ENCODE results near the gene LMO1. TPM values are rescaled to one million over a fixed set of nuclear protein-coding genes. Genes with fewer than 3 reads are reported as not detected.

Gene LMO1
- total RNA-seq, 1 experiment from 2014 or later, result not detected

DNA sequence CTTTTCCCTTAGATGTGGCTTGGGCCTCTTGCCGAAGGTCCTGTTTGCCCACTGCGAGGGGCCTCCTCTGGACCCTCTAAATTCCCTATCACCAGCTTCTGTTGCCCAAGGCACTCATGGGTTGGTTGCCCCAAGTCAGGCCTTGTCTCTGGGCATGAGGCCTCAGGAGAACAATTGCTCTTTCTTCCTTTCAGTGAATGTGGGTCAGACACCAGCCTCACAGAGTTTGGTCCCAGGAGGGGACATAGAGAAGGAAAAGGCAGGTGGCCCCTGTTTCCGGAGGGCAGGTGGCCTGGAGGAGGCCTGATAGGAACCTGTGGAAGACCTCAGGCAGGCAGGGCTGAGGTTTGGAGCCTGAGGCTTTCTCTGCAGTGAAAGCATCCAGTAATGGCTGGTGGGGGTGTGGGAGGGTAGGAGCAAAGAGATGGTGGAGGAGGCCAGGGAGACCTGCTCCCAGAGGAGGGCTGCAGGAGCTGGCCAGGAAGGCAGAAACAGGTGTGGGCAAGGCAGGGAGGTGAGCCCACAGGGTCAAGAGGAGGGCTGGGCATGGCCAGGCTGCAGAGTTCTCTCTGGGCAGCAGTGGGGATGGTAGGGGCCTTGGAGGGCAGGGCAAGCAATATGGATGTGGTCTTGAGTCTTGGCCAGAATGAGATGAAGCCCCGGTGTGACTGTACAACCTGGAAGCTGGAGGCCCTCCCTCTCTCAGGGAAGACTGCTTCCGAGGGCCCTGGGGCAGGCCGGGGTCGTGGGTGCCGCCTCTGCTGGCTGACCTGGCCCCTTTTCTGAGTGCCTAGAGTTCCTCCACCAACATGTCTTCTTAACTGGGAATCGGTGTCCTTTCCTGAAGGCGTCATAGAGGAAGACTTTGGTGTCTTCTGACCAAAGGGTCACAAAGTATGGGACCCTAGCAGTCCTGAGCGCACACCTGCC is 28.0 kb upstream of the LMO1 start:
- H3K36me3 ChIP-seq, result no peaks in the 10 kb centered on the region
- no peak overlapping the region for H3K4me3 ChIP-seq
- no peaks in the 10 kb centered on the region for H3K27me3 ChIP-seq
- no peak for DNase-seq
- no peaks in the 10 kb centered on the region for H3K9me3 ChIP-seq

DNA sequence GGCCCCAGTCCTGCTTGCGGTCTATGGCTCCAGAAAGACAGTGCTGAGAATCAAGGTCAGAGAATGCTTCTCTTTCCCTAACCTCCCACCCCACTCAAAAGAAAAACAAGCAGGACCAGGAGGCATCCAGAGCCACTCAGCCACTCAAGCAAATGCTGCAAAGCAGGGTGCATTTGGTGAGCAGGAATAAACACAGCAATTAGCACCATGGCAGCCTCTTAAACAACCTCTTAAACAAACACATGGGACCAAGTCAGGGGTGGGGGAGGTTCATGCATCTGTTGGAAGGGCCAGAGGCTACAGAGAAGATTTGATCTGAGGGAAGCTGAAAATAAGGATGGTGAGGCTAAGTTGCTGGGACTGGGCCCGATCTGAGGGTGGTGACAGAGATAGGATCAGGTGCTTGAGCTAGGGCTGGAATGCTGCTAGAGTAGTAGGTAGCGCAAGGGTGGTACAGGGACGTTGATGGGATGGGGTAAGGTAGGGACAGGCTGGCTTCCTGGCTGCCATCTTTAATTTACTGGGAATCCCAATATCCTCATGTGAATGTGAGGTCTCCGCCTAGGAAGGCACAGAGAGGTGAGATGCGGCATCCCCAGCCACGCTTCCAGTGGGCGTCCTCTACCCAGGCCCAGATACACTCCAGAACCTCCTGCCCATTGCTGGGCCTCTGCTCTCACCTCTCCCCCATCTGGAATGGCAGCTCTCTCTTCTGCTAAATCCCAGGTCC is 26.6 kb upstream of the LMO1 start:
- Histone ChIP-seq H3K9me3 (no peaks in the 10 kb centered on the region), H3K4me3 (no peak overlapping the region), H3K36me3 (no peaks in the 10 kb centered on the region), H3K27me3 (no peaks in the 10 kb centered on the region)
- DNase-seq, result no peak

DNA sequence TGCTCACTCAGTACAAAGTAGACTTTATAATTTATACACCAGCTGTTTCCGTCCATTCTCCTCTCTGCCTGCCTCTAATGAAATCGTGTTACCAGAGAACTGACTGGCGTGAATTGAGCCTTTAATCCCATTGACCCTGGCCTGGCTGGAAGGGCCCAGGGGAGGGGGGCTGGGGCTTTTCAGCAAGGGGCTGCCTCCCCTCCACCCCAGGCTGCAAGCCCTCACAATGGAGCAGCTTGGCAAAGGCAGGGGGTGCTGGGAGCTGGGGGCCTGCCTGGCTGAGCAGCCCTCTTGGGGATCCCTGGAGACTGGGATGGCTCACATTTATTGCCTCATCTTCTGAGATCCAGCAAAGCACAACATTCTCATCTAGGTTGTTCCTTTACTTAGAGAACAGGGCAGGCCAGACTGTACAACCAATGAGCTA is 25.8 kb upstream of the LMO1 start:
- Histone ChIP-seq H3K36me3 (no peaks in the 10 kb centered on the region), H3K27me3 (no peaks in the 10 kb centered on the region), H3K4me3 (no peak overlapping the region), H3K9me3 (no peaks in the 10 kb centered on the region)
- no peak for DNase-seq

DNA sequence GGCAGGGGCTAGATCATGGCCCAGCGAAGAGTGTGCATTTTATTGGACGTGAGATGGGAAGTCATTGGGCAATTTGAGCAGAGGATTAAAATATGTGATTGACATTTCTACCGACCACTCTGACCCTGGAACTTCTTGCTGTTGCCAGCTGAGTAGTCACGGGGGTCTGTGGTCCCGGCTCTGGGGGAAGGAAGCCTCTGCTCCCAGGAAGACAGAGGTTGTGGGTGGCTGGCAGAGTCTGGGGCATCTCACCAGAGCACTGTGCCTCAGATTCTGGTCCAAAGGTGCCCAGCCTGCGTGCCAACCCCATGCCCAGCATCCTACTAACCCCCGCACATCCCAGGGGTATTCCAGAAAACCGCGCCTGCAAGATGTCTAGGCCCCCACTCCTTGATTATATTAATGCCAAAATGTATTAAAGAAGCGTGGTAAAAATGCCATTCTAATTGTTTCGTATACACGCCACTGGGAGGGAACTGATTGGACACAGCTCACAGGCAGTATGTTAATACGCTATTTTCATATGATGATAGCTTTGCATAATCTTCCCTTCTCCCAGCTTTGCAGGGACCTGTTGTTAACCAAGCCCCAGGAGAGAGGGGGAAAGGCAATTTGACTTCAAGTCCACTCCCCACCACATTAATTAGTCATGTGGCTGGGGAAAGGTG is 25.3 kb upstream of the LMO1 start:
- H3K4me3 ChIP-seq, result no peak overlapping the region
- H3K27me3 ChIP-seq, result no peaks in the 10 kb centered on the region
- no peaks in the 10 kb centered on the region for H3K9me3 ChIP-seq
- DNase-seq, result no peak
- H3K36me3 ChIP-seq, result no peaks in the 10 kb centered on the region

DNA sequence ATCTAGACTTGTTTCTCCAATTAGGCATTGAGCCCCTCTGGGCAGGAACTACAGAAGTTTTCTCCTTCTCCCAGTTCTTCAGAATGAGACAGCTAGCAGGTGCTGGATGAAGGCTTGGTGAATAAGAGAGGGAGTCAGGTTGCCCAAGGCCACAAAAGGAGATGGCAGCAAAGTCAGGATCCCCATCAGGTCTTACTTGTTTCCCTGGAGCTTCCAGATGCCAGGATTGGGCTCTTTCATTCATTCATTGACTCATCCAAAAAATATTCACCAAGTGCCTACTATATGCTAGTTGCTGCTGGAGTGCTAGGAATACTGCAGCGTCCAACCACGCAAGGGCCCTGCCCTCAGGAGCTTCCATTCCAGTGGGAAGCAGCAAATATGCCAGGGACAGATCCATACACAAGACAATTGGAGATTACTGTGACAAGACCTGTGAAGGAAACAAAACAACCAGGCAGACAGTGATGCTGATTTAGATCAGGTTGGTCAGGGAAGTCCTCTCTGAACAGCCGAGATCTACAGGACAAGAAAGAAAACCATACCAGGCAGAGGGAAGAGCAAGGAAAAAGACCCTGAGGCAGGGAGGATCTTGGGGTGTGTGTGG is 24.6 kb upstream of the LMO1 start:
- H3K9me3 ChIP-seq, result no peaks in the 10 kb centered on the region
- H3K4me3 ChIP-seq, result no peak overlapping the region
- H3K36me3 ChIP-seq, result no peaks in the 10 kb centered on the region
- DNase-seq, result no peak
- no peaks in the 10 kb centered on the region for H3K27me3 ChIP-seq

DNA sequence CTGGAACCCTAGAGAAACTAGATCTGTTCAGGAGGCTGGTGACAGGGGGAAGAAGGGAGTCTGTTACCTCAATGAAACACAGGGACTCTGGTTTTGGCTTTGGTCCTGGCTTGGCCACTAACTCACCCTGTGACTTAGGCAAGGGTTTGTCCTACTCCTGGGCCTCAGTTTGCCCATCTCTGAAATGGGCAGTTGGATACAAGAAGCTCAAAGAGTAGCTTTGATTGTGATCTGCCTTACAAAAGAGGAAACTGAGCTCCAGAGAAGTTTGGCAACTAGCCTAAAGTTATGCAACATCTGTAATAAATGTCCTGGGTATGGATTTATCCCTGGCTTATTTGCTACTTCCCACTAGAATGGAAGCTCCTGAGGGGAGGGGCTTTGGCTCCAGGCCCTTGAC is 24.0 kb upstream of the LMO1 start:
- no peak for DNase-seq
- H3K27me3 ChIP-seq, result no peaks in the 10 kb centered on the region
- no peaks in the 10 kb centered on the region for H3K36me3 ChIP-seq
- no peaks in the 10 kb centered on the region for H3K9me3 ChIP-seq
- no peak overlapping the region for H3K4me3 ChIP-seq

DNA sequence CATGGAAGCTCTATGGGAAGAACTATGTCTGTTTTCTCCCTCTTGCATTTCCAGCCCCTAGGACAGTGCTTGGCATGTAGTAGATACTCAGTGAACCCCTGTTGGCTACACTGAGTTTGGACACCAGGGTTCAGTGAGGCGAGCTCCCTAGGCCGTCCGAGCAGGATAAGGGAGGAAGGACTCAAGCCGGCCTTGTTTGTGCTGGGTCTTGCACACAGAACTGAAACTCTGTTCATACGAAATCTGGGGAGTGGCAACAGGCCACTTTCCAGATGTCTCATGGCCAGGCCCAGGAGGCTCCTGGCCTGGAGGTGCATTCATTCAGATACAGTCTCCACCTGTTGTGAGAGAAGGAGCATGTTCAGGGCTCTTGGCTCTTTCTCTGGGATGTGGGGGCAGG is 23.6 kb upstream of the LMO1 start:
- Histone ChIP-seq H3K9me3 (no peaks in the 10 kb centered on the region), H3K4me3 (no peak overlapping the region), H3K27me3 (no peaks in the 10 kb centered on the region), H3K36me3 (no peaks in the 10 kb centered on the region)
- DNase-seq, result no peak

DNA sequence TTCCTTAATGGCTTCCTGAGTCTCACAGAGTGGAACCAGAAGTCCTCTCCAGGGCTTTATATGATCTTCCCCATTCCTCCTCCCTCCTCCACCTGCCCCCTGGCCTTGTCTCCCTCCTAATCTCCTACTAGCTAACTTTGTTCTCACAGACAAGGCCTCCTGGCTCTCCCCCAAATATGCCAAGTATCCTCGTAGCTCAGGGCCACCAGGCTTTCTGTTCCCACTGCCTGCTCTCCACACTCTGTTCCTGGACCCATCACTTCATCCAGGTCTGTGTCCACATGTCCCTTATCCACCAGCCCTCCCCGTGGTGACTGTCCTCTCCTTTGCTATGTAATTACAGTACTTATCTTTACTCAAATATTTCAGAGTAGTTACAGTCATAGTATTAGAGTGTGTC is 23.2 kb upstream of the LMO1 start:
- Histone ChIP-seq H3K36me3 (no peaks in the 10 kb centered on the region), H3K27me3 (no peaks in the 10 kb centered on the region), H3K9me3 (no peaks in the 10 kb centered on the region), H3K4me3 (no peak overlapping the region)
- DNase-seq, result no peak

DNA sequence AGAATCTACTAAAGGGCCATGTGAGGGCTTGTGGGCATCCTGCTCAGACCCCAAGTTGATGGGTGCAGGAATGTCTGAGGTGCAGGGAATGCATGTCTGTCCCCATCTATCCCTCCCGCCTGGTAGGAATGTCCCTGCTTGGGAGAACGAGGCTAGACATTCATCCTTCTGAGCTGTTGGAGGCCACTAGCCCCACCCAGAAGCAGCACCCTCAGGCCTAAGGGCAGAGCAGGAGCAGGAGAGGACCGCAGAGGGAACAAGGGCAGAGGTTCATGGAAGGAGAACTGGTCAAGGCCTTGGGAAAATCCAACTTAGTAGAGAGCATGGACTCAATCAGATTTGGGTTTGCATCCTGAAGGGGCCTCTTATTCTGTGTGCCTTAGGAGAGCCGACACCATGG is 22.1 kb upstream of the LMO1 start:
- no peaks in the 10 kb centered on the region for H3K27me3 ChIP-seq
- DNase-seq, result no peak
- no peaks in the 10 kb centered on the region for H3K9me3 ChIP-seq
- H3K4me3 ChIP-seq, result no peak overlapping the region
- H3K36me3 ChIP-seq, result no peaks in the 10 kb centered on the region

DNA sequence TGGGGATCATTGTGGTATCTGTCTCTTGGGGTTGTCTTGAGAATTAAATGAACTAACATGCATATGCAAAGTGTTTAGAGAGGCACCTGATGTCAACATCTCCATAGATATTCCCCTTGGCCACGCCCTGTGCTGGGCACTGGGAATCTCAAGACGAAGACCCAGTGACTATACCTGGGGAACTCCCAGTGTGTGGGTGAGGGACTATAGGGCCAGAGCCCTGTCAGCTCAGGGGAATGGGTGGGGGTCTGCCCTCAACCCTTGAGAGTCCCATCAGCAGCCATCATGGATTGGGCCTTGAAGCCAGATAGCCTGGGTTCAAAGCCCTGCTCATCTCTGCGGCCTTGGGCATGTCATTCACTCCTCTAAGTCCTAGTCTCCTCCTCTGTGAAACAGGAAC is 21.6 kb upstream of the LMO1 start:
- H3K27me3 ChIP-seq, result no peaks in the 10 kb centered on the region
- H3K9me3 ChIP-seq, result no peaks in the 10 kb centered on the region
- no peak overlapping the region for H3K4me3 ChIP-seq
- H3K36me3 ChIP-seq, result no peaks in the 10 kb centered on the region
- no peak for DNase-seq

DNA sequence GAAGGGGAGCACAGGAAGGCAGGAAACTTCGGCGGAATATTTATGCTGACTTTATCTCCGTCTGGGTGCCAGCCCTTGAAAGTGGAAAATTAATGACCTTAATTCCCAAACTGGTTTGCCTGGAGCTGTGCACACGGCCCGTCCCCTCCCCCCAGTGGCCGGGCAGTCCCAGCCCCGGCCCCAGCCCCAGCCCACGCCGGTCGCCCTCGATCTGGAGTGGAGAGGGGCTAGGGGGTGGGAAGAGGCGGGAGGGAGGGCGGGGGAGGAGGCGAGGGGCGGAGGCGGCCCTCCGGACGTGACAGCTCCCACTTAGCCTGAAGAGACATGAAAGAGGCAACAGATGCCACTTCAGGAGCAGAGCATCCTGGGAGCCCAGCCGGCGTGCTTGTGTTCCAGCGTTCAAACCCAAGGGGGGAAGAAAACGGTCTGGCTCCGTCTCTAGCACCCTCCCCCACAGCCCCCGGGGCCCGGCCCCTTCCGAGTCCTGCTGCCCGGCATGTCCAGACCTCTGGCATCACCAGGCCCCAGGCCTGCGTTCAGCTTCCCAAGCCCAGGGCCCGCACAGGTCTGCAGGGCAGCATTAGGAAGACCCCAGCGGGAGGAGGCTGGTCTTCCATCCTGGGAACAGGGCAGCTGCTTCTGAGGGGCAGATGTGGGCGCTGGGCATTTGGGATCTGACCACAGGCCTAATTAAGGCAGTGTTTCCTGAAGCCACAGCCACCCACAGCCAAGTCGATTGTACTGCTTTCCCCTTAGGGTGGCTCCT is 20.0 kb upstream of the LMO1 start:
- Histone ChIP-seq H3K4me3 (no peak overlapping the region), H3K27me3 (no peaks in the 10 kb centered on the region), H3K9me3 (no peaks in the 10 kb centered on the region), H3K36me3 (no peaks in the 10 kb centered on the region)
- DNase-seq, result no peak

DNA sequence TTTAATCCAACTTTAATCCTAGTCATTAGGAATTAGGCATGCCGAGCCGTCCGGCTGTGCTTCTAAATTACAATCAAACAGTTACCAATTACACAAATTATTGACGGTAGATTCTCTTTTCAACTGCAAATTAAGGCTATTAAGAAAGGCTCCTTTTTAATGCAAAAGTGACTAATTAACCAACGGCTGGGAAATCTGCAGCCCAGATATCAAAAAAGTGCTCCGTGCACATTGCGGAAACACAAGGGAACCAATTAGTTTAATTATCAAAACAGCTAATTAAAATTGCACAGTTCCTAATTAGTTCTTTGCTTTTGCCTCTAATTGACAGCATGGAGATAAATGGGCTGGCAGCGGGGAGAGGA is 19.4 kb upstream of the LMO1 start:
- H3K36me3 ChIP-seq, result no peaks in the 10 kb centered on the region
- H3K9me3 ChIP-seq, result no peaks in the 10 kb centered on the region
- H3K27me3 ChIP-seq, result no peaks in the 10 kb centered on the region
- H3K4me3 ChIP-seq, result no peak overlapping the region
- DNase-seq, result no peak

DNA sequence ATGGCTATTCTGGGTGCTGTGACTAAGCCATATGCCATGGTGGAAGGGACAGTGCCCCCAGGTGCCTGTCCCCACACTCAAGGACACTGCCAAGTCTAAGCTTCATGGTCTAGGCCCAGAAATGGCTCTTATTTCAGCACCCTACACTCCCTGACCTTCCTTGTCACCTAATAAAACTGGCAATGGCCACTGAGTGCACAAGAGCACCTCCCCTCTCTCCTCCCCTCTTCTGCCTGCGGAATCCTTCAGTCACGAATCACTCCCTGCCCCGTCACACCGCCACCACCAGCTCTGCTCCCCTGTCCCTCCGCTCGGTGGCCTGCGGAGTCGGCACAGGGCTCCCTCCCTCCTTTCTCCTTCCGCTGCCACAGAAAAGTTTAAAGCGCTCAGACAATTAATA is 19.0 kb upstream of the LMO1 start:
- H3K4me3 ChIP-seq, result no peak overlapping the region
- no peaks in the 10 kb centered on the region for H3K36me3 ChIP-seq
- no peaks in the 10 kb centered on the region for H3K9me3 ChIP-seq
- no peaks in the 10 kb centered on the region for H3K27me3 ChIP-seq
- DNase-seq, result no peak

DNA sequence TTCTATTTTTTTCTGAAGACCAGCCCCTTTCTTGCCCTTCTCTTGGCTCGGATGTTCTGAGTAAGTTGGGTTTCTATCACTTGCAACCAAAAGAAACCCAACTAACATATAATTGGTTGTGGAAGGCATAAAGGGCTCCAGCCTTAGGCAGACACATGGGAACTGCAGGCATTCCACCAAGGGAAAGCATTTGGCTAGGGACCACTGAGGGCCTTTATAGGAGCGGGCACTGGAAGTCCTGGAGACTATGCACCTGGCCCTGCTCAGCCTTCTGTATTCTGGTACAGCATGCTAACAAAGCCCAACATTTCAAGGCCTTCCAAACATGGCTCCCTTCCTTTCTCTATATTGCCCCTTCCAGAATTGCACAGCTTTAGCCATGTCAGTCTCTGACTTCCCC is 17.6 kb upstream of the LMO1 start:
- H3K36me3 ChIP-seq, result no peaks in the 10 kb centered on the region
- H3K4me3 ChIP-seq, result no peak overlapping the region
- H3K9me3 ChIP-seq, result no peaks in the 10 kb centered on the region
- DNase-seq, result no peak
- no peaks in the 10 kb centered on the region for H3K27me3 ChIP-seq

DNA sequence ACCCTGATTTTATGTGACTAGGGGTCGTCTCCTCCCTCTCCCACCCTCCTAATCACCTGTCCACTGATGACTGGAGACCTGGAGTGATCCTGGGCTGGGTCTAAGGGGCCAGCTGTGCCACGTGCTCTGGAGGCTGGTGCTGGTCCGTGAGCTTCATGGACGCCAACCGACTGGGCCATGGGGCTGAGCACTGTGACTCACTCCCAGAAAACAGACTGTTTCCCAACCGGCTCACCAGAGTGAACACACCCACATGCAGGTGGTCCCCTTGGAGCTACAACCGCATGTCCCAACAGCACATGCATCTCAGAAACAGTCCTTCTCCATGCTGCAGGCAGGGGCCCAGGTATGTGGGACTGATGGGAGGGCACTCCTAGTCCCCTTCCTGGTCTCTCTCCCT is 14.0 kb upstream of the LMO1 start:
- peaks cover 7% of the 10 kb centered on the region for H3K9me3 ChIP-seq
- peaks cover 2% of the 10 kb centered on the region; the same call in 1 of the 2 replicates for H3K27me3 ChIP-seq
- H3K36me3 ChIP-seq, result no peaks in the 10 kb centered on the region
- DNase-seq, result no peak
- no peak overlapping the region for H3K4me3 ChIP-seq

DNA sequence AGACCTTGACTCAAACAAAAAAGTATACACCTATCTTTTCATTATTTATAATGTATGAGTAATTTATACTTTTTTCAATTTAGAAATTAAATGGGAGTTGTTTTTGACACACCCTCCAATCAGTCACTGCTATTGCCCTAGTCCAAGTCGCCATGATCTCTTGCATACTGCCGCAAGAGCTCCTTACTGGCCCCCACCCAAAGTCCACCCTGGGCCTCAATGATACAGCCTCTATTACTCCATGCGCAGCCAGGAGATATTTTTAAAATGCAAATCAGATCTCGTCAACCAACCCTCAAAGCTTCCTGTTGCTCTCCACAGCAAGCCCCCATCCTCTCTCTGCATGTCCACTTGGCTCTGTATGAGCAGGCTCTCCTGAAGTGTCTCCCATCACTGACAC is 12.8 kb upstream of the LMO1 start:
- Histone ChIP-seq H3K4me3 (no peak overlapping the region), H3K27me3 (peaks cover 7% of the 10 kb centered on the region; the same call in 1 of the 2 replicates)
- DNase-seq, result no peak

More for the DNA sequence above, 12.8 kb upstream of the LMO1 start:
- H3K36me3 ChIP-seq, result no peaks in the 10 kb centered on the region
- peaks cover 7% of the 10 kb centered on the region for H3K9me3 ChIP-seq
